Fibroblast of pulmonary artery (primary cell): ENCODE data around the gene PCARE.

Experiments
- DNase-seq: peaks from one replicate; pipeline ENCODE4 v3.0.0-alpha.2; 2010; ENCODE audit warnings: low read depth
- H3K4me3 ChIP-seq: replicated peaks from 2 replicates; pipeline ENCODE4 v1.5.1; 2011; ENCODE audit warnings: low read depth, mild to moderate bottlenecking, control low read depth, low read length, moderate library complexity
- TF ChIP-seq, protein P1 (sequence below): IDR thresholded peaks from 2 replicates; pipeline ENCODE4 v1.5.1; 2011; ENCODE audit warnings: mild to moderate bottlenecking, control low read depth, low read length, inconsistent platforms; ENCODE audit errors: missing control alignments

Gene PCARE

DNA sequence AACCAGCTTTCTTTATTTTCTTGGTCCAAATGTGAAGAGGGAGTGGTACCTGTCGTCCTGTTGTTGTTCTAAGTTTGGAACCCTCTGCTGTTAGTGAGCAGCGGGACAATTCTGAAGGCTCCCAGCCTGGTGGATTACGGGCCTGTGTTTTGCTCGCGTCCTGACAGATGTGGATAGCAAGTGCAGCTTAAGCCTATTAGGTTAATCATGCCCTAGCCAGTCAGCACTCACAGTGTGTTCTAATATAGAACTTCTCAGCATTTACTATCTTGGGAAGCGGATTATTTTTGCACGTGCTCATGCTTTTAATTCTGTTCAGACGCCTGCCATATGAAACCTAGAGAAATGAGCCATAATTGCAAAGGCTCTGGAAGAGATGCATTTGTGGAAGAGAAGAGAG, at the start of gene PCARE:
PCARE (minus strand) TSS at position 113 of the 400 bp plus-strand sequence. CDS start 262 bp downstream, outside the sequence.
- H3K4me3 ChIP-seq = no peak within 1 kb of the TSS
- no peak for DNase-seq
- TF ChIP-seq, protein P1, sequence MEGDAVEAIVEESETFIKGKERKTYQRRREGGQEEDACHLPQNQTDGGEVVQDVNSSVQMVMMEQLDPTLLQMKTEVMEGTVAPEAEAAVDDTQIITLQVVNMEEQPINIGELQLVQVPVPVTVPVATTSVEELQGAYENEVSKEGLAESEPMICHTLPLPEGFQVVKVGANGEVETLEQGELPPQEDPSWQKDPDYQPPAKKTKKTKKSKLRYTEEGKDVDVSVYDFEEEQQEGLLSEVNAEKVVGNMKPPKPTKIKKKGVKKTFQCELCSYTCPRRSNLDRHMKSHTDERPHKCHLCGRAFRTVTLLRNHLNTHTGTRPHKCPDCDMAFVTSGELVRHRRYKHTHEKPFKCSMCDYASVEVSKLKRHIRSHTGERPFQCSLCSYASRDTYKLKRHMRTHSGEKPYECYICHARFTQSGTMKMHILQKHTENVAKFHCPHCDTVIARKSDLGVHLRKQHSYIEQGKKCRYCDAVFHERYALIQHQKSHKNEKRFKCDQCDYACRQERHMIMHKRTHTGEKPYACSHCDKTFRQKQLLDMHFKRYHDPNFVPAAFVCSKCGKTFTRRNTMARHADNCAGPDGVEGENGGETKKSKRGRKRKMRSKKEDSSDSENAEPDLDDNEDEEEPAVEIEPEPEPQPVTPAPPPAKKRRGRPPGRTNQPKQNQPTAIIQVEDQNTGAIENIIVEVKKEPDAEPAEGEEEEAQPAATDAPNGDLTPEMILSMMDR = no peak

DNA sequence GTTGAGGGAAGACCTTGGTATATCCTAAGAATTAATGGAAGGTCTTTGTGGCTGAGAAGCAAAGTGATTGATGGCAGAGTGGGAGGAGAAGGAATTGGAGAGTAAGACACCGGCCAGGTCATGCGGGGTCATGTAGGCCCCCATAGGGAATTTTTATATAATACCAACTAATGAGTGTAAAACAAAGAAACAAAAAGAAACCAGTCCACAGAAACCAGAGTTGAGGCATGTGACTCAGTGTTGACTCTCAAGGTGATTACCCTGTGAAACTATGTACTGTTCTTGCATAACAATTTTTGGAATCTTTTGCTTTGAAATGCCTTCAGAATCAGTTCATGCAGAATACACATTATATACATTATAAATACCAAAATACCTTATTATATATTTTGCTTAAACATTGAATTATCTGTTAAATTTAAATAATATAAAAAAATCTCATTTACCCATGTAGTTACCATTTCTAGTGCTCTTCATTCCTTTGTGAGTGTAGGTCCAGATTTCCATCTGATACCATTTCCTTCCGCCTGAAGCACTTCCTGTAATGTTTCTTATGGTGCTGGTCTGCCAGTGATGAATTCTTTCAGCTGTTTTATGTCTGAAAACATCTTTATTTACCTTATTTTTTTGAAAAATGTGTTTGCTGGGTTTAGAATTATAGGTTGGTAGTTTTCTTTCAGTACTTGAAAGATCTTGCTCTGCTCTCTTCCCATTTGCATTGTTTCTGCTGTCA, 49.5 kb upstream of the PCARE start:
- TF ChIP-seq, protein P1 = no peak
- H3K4me3 ChIP-seq = no peak overlapping the region
- peak; percentile 82 for DNase-seq

DNA sequence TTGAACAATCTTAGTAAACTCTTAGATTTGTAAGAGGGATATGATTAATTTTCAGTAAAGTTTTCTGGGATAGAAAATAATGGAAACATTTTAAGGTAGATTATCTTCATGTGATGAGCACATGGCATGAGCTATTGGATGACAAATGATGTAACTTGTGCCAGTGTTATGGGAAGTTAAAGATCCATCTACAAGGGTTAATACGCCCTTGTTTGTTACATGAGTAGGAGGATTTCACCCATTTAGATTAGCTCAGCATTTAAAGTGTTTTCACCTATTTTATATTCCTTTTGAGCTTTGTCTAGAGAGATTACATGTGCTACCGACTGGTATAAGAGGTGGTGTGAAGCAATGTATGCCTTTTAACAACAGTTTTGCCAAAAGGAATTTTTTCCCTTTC, 46.5 kb upstream of the PCARE start:
- DNase-seq = no peak
- TF ChIP-seq, protein P1 = no peak
- H3K4me3 ChIP-seq = no peak overlapping the region

DNA sequence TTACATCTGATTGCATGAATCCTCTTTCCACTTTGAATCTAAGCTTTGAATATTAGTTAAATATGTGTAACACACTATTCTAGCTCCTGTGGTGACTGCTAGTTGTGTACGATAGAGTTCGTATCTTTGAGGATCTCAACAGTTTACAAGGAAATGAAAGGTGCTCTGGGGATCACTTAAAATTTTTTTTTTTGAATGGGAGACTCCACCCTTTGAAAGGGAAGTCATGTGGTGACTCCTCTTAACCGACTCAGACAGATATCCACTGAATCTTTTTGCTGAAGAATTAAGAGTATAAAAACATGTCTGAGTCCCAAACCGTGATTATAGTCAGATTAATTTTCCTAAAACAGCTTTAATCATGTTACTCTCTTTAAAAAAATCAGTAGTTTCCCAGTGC, 44.9 kb upstream of the PCARE start:
- no peak for DNase-seq
- H3K4me3 ChIP-seq = no peak overlapping the region
- TF ChIP-seq, protein P1 = no peak

DNA sequence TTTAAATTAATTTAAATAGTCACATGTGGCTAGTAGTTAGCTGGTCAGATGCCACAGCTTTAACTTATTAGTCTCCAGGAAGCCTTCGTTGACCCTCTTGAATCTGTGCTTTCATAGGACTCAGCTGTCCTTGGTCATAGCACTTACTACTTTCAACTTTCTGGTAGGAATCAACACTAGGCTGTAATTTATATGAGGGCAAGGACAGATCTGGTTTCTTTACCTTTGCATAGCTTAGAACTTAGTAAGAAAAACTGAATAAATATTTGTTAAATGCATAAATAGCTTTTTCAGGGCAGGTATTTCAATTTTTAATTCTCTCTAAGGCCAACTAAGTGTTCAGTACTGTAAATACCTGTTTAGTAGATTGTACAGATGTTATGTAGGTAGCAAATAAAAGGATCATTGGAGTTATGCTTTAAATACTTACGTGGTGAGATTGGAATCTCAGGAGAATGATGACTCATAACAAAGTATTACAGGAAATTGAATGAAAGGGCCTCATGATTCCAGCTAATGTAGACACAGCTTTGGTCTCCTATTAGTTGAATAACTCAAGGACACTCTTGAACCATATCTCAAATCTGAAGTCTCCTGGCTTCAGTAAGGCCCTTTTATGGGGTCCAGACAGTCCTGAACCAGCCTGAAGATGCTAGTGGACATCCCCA, 43.4 kb upstream of the PCARE start:
- peak; percentile 67 for DNase-seq
- TF ChIP-seq, protein P1 = no peak
- H3K4me3 ChIP-seq = no peak overlapping the region

DNA sequence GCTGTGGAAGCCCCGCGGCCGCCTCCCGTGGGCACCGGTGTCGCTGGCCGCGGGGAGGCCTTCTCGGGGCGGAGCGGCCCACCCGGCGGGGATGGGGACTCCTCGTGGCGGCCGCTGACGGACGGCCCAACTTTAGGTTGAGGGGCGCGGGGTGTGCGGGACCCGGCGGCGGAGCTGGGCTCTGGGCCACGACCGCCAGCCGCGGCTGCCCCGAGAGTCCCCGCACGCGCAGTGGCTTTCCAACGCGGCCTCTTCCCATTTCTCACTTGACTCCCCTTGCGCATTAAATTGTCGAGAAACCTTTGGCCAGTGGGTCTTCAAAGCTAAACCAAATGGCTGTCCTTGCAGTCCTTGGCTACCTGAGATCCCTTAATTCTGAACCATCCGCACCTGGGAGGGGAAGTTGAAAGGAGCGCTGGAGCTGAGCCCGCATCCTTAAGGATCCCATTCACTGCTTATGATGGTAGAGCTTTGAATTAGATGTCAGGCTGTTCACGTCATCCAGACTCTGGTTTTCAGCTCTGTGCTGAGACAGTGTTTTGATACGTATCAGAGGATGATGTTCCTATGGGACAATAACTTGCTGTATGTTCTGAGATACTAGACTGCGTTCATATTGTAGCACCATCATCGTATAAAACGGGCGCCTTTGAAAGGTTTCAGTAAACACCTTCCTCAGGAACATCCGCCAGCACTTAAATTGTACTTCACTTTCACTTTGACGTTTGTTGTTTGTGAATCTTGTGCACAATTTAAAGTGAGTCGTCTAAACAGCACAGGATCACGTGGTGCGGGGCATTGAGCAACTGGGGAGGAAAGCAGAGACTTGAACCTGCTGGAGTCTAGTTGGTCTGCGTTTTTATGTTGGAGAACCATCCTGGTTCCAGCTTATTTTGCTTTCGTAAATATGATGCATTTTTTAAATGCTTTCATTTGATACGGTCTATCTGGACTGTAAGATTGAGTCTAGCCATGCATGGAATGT, 41.8 kb upstream of the PCARE start:
- H3K4me3 ChIP-seq = peak overlapping the region; percentile 63
- peak; percentile 85 for DNase-seq
- TF ChIP-seq, protein P1 = no peak
